Peyer's patch (tissue), 4 donors: ENCODE results near the gene FILIP1.

ENCODE experiments used
- POLR2A ChIP-seq, 2 donors: fragments of 450-650 bp; IDR thresholded peaks; one replicate each; pipeline ENCODE4 v1.5.1; 2017; ENCODE audit warnings: antibody characterized with exemption in 2 of 2, mild to moderate bottlenecking in 2 of 2, moderate library complexity in 2 of 2
- TF ChIP-seq, protein P1 (sequence below), 6 experiments: fragments of 450-650 bp in 4 of 6; fragments of 200-600 bp in 2 of 6; sonication (generic) in 1 of 6; IDR thresholded peaks; one replicate each; pipeline ENCODE4 v1.5.1; 2017 to 2019; ENCODE audit warnings: antibody characterized with exemption in 6 of 6, mild to moderate bottlenecking in 3 of 6, moderate library complexity in 1 of 6

- TF ChIP-seq, protein P1, sequence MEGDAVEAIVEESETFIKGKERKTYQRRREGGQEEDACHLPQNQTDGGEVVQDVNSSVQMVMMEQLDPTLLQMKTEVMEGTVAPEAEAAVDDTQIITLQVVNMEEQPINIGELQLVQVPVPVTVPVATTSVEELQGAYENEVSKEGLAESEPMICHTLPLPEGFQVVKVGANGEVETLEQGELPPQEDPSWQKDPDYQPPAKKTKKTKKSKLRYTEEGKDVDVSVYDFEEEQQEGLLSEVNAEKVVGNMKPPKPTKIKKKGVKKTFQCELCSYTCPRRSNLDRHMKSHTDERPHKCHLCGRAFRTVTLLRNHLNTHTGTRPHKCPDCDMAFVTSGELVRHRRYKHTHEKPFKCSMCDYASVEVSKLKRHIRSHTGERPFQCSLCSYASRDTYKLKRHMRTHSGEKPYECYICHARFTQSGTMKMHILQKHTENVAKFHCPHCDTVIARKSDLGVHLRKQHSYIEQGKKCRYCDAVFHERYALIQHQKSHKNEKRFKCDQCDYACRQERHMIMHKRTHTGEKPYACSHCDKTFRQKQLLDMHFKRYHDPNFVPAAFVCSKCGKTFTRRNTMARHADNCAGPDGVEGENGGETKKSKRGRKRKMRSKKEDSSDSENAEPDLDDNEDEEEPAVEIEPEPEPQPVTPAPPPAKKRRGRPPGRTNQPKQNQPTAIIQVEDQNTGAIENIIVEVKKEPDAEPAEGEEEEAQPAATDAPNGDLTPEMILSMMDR (IDR thresholded peaks at IDR 0.05): no peak
- no peak for TF ChIP-seq POLR2A (IDR thresholded peaks at IDR 0.05)
These were observed 230.7 kb downstream of the FILIP1 start for GRCh38 chr6:75262716-75263400.
